Loucy (cell line): ENCODE measurements around the gene MT1A.

Source experiments
- CTCF ChIP-seq: fragments of 200-600 bp; sonication (generic); conservative IDR thresholded peaks from 2 replicates; pipeline ENCODE4 v1.5.1; 2014; ENCODE audit warnings: mild to moderate bottlenecking, antibody characterized with exemption, low read length
- EZH2phosphoT487 ChIP-seq: fragments of 200-600 bp; IDR thresholded peaks from 2 replicates; pipeline ENCODE4 v1.6.1; 2018; ENCODE audit warnings: antibody characterized with exemption, mild to moderate bottlenecking, moderate library complexity, borderline replicate concordance

DNA sequence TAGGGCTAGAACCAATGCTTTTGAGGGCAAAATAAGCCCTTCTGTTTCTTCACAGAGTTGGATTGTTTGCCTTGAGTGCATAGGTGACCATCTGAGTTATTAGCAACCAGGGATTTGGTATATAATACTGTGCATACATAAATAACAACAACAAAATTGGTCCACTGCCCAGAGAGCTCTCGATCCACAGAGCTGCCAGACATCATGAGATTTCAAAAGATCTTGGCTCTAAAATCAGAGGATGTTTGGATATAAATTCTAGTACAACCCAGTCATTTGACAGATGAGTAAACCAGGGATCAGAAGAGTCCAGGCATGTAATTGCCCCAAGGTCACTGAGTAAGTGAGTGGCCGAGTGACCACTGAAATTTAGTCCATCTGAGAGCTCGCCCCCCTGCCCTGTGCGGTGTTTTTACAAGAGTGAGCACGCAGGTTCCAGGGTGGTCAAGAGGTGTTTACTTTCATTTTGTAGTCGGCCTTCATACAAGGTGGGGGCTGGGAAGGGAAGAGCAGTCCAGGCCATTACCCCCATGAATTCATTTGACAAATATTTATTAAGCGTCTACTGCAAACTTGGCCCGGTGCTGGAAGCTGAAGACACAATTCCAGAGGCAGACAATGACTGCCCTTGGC lies 31.9 kb upstream of the MT1A start:
- TF ChIP-seq CTCF (no peak), EZH2phosphoT487 (no peak)
